Cortex of kidney (tissue), 1 donor: ENCODE data around the gene DUS1L.

Experiments
- DNase-seq: peaks from one replicate; lab custom pipeline; 2025; lab: John Stamatoyannopoulos, UW

DUS1L gene

GRCh38 chr17:82100502-82101298 lies 35.1 kb upstream of the DUS1L start:
- DNase-seq = no peak

- no peak for DNase-seq
Measured at GRCh38 chr17:82098939-82099763, 33.5 kb upstream of the DUS1L start.

GRCh38 chr17:82098169-82098938 lies 32.8 kb upstream of the DUS1L start, which contains the start of gene FASN:
Gene FASN, minus strand, starts transcription at chr17:82098236. Its CDS starts 1,791 bp downstream, at chr17:82096445.
- DNase-seq = no peak

- DNase-seq = no peak
Measured at GRCh38 chr17:82097919-82098168, 32.2 kb upstream of the DUS1L start.

- no peak for DNase-seq
Measured at GRCh38 chr17:82097184-82097918, 31.7 kb upstream of the DUS1L start.

GRCh38 chr17:82096709-82097183 lies 31.1 kb upstream of the DUS1L start:
- DNase-seq = no peak

- no peak for DNase-seq
Measured at GRCh38 chr17:82095777-82096708, 30.4 kb upstream of the DUS1L start.

- DNase-seq = no peak
Measured at GRCh38 chr17:82094931-82095776, 29.6 kb upstream of the DUS1L start.

GRCh38 chr17:82092995-82093751 lies 27.6 kb upstream of the DUS1L start:
- DNase-seq = no peak

- no peak for DNase-seq
Measured at GRCh38 chr17:82092628-82092994, 27.0 kb upstream of the DUS1L start.

- DNase-seq = no peak
Measured at GRCh38 chr17:82092094-82092586, 26.5 kb upstream of the DUS1L start.

GRCh38 chr17:82091264-82092066 lies 25.9 kb upstream of the DUS1L start:
- no peak for DNase-seq

GRCh38 chr17:82090549-82091263 lies 25.1 kb upstream of the DUS1L start:
- no peak for DNase-seq

GRCh38 chr17:82089723-82090548 lies 24.3 kb upstream of the DUS1L start:
- DNase-seq = no peak

- DNase-seq = no peak
Measured at GRCh38 chr17:82088838-82089722, 23.5 kb upstream of the DUS1L start.
